HepG2 (cell line): Measurements from ENCODE around the gene DGKG. TPM values are rescaled to one million over a fixed set of nuclear protein-coding genes. Genes with fewer than 3 reads are reported as not detected.

Experiments used
- ATRX ChIP-seq: sonication (generic); formaldehyde crosslinking; IDR thresholded peaks from 2 replicates; pipeline ENCODE4 v1.4.0; 2020; ENCODE audit warnings: missing genetic modification reagents, borderline replicate concordance
- DNMT1 ChIP-seq: sonication (generic); formaldehyde crosslinking; IDR thresholded peaks from 2 replicates; pipeline ENCODE4 v1.5.1; 2020; ENCODE audit warnings: mild to moderate bottlenecking, missing genetic modification reagents
- EP300 ChIP-seq, 3 experiments: sonication (generic) in 1 of 3; formaldehyde crosslinking in 1 of 3; IDR thresholded peaks; 2 replicates each; pipeline versions ENCODE4 v1.5.1 to v1.6.1; 2011 to 2020; ENCODE audit warnings: low read depth in 2 of 3, low read length in 2 of 3, borderline replicate concordance in 1 of 3, improper control_type of control experiment in 1 of 3, mild to moderate bottlenecking in 1 of 3, missing genetic modification reagents in 1 of 3, moderate library complexity in 1 of 3
- FOXO1 ChIP-seq: sonication (generic); formaldehyde crosslinking; IDR thresholded peaks from 2 replicates; pipeline ENCODE4 v1.4.0; 2020; ENCODE audit warnings: missing genetic modification reagents
- GTF2F1 ChIP-seq: fragments of 150-350 bp; IDR thresholded peaks from 2 replicates; pipeline ENCODE4 v1.6.1; 2014; ENCODE audit warnings: low read length
- KLF9 ChIP-seq: IDR thresholded peaks from 2 replicates; pipeline ENCODE4 v1.6.1; 2016; ENCODE audit warnings: low read depth
- MBD4 ChIP-seq: IDR thresholded peaks from 2 replicates; pipeline ENCODE4 v1.6.1; 2012; ENCODE audit warnings: low read length, inconsistent platforms, borderline replicate concordance
- NFIC ChIP-seq: IDR thresholded peaks from 2 replicates; pipeline ENCODE4 v1.6.1; 2012; ENCODE audit warnings: mild to moderate bottlenecking, low read length, inconsistent platforms
- NKX3-1 ChIP-seq: sonication (generic); formaldehyde crosslinking; IDR thresholded peaks from 2 replicates; pipeline ENCODE4 v1.5.0; 2020; ENCODE audit warnings: missing genetic modification reagents
- NR2F2 ChIP-seq: IDR thresholded peaks from 2 replicates; pipeline ENCODE4 v1.6.1; 2012; ENCODE audit warnings: low read depth, inconsistent platforms, borderline replicate concordance
- NR2F6 ChIP-seq, 2 experiments: IDR thresholded peaks; 2 replicates each; pipeline ENCODE4 v1.6.1; 2016; ENCODE audit warnings: antibody characterized with exemption in 1 of 2, mild to moderate bottlenecking in 1 of 2
- ZFP36L2 ChIP-seq: sonication (generic); formaldehyde crosslinking; IDR thresholded peaks from 2 replicates; pipeline ENCODE4 v1.4.0; 2020; ENCODE audit warnings: missing genetic modification reagents
- ZMYM2 ChIP-seq: sonication (generic); formaldehyde crosslinking; IDR thresholded peaks from 2 replicates; pipeline ENCODE4 v1.8.0; 2022; ENCODE audit warnings: mild to moderate bottlenecking, missing genetic modification reagents
- ZNF138 ChIP-seq: sonication (generic); formaldehyde crosslinking; IDR thresholded peaks from 2 replicates; pipeline ENCODE4 v1.5.0; 2020; ENCODE audit warnings: mild to moderate bottlenecking, low read depth, missing genetic modification reagents
- ZNF660 ChIP-seq: sonication (generic); formaldehyde crosslinking; IDR thresholded peaks from 2 replicates; pipeline ENCODE4 v1.5.1; 2020; ENCODE audit warnings: mild to moderate bottlenecking, low read depth, missing genetic modification reagents, borderline replicate concordance
- ZNF816 ChIP-seq: sonication (generic); formaldehyde crosslinking; IDR thresholded peaks from 2 replicates; pipeline ENCODE4 v1.8.0; 2022; ENCODE audit warnings: missing genetic modification reagents, mild to moderate bottlenecking, borderline replicate concordance
- ZSCAN31 ChIP-seq: sonication (generic); formaldehyde crosslinking; IDR thresholded peaks from 2 replicates; pipeline ENCODE4 v1.5.0; 2020; ENCODE audit warnings: low read depth, mild to moderate bottlenecking, missing genetic modification reagents
- polyA plus RNA-seq, 8 experiments: library from polyadenylated mRNA; depleted of rRNA in 3 of 8; stranded (reverse) in 7 of 8; unstranded in 1 of 8; fragments of >200 nt; fragmentation: Illumina TruSeq in 4 of 8; extraction: Trizol in 4 of 8; gene quantifications; 2 replicates each; pipeline versions ENCODE4 v1.2.1 to v1.2.3, GENCODE V29; 2011 to 2016; ENCODE audit warnings: low read depth in 4 of 8, missing spikeins in 1 of 8, mixed read lengths in 1 of 8; ENCODE audit not compliant: insufficient read depth in 1 of 8
- total RNA-seq, 5 experiments: library from RNA; depleted of rRNA; stranded (reverse); fragments of >200 nt; fragmentation: Illumina TruSeq; extraction: Trizol; gene quantifications; 2 replicates each; pipeline ENCODE4 v1.2.3, GENCODE V29; 2016; ENCODE audit warnings: low read depth in 1 of 5
- TF ChIP-seq, protein P1 (sequence below): sonication (generic); formaldehyde crosslinking; IDR thresholded peaks from 2 replicates; pipeline ENCODE4 v1.4.0; 2020; ENCODE audit warnings: missing genetic modification reagents
- TF ChIP-seq, protein P2 (sequence below): sonication (generic); formaldehyde crosslinking; IDR thresholded peaks from 2 replicates; pipeline ENCODE4 v1.4.0; 2020; ENCODE audit warnings: missing genetic modification reagents, borderline replicate concordance
- TF ChIP-seq, protein P3 (sequence below): sonication (generic); formaldehyde crosslinking; IDR thresholded peaks from 2 replicates; pipeline ENCODE4 v1.4.0; 2020; ENCODE audit warnings: low read depth, missing genetic modification reagents

Gene DGKG
- total and polyA plus RNA-seq, 2 of the 13 experiments (the other 11 are each of a cell fraction or from before 2014, with no cell fraction given), result 3.8 to 6.2 TPM

DNA sequence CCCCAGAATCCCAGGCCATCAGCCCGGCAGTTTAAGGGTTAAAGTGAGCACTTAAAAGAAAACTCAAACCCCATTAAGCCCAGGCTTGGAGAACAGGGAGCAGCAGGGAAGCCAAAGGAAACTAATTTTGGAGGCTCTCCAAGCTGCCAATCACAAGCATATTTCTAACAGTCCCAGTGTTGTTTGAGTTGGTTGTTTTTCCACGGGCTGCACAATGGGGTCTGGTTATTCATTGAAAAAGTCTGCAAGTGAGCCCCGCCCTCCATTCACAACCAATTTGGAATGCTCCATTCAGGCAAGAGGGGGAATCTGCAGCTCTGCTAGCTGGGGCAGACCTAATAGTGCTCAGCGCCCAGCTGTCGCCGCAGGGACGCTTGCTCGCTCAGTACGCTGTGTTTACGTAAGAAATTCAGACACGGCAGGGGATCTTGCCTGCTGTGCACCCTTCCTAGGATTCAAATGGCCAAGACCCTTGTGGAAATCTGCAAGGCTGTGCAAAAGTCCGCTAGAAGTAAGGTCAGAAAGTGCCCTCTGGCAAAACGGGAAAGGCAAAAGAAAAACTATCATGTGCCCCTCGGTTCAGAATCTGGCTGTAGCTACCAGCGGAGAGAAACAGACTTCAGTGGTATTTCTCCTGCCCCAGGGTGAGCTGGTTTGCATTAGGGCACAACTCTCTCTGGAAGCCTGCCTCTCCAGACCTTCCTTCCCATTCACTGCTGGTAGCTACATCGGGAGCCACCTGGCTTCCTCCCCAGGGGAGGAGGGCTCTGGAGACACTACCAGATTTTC, 264.2 kb downstream of the DGKG start (continued):
- TF ChIP-seq NR2F6 (IDR thresholded peaks at IDR 0.05), result no peak
- peak; percentile 9; the same call in 1 of the 2 replicates for TF ChIP-seq NR2F6 (CRISPR knock-in tag; IDR thresholded peaks at IDR 0.05)
- TF ChIP-seq NKX3-1, result no peak
- 0 out of 2 replicates have a peak, but pooled peaks have one; percentile 56 for TF ChIP-seq ZSCAN31 (CRISPR knock-in tag)
- no peak for TF ChIP-seq KLF9 (CRISPR knock-in tag)
- TF ChIP-seq ZNF660 (CRISPR knock-in tag), result no peak
- TF ChIP-seq GTF2F1, result no peak
- TF ChIP-seq, protein P1, sequence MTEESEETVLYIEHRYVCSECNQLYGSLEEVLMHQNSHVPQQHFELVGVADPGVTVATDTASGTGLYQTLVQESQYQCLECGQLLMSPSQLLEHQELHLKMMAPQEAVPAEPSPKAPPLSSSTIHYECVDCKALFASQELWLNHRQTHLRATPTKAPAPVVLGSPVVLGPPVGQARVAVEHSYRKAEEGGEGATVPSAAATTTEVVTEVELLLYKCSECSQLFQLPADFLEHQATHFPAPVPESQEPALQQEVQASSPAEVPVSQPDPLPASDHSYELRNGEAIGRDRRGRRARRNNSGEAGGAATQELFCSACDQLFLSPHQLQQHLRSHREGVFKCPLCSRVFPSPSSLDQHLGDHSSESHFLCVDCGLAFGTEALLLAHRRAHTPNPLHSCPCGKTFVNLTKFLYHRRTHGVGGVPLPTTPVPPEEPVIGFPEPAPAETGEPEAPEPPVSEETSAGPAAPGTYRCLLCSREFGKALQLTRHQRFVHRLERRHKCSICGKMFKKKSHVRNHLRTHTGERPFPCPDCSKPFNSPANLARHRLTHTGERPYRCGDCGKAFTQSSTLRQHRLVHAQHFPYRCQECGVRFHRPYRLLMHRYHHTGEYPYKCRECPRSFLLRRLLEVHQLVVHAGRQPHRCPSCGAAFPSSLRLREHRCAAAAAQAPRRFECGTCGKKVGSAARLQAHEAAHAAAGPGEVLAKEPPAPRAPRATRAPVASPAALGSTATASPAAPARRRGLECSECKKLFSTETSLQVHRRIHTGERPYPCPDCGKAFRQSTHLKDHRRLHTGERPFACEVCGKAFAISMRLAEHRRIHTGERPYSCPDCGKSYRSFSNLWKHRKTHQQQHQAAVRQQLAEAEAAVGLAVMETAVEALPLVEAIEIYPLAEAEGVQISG, result 0 out of 2 replicates have a peak, but pooled peaks have one; percentile 63
- no peak for TF ChIP-seq DNMT1 (CRISPR knock-in tag)
- no peak for TF ChIP-seq ATRX (CRISPR knock-in tag)
- TF ChIP-seq, protein P2, sequence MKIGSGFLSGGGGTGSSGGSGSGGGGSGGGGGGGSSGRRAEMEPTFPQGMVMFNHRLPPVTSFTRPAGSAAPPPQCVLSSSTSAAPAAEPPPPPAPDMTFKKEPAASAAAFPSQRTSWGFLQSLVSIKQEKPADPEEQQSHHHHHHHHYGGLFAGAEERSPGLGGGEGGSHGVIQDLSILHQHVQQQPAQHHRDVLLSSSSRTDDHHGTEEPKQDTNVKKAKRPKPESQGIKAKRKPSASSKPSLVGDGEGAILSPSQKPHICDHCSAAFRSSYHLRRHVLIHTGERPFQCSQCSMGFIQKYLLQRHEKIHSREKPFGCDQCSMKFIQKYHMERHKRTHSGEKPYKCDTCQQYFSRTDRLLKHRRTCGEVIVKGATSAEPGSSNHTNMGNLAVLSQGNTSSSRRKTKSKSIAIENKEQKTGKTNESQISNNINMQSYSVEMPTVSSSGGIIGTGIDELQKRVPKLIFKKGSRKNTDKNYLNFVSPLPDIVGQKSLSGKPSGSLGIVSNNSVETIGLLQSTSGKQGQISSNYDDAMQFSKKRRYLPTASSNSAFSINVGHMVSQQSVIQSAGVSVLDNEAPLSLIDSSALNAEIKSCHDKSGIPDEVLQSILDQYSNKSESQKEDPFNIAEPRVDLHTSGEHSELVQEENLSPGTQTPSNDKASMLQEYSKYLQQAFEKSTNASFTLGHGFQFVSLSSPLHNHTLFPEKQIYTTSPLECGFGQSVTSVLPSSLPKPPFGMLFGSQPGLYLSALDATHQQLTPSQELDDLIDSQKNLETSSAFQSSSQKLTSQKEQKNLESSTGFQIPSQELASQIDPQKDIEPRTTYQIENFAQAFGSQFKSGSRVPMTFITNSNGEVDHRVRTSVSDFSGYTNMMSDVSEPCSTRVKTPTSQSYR, result no peak
- no peak for TF ChIP-seq ZNF138 (CRISPR knock-in tag)
- no peak for TF ChIP-seq ZMYM2
- no peak; the same call in none of the 2 replicates for TF ChIP-seq FOXO1 (CRISPR knock-in tag)
- TF ChIP-seq ZFP36L2 (CRISPR knock-in tag), result no peak
- TF ChIP-seq, protein P3, sequence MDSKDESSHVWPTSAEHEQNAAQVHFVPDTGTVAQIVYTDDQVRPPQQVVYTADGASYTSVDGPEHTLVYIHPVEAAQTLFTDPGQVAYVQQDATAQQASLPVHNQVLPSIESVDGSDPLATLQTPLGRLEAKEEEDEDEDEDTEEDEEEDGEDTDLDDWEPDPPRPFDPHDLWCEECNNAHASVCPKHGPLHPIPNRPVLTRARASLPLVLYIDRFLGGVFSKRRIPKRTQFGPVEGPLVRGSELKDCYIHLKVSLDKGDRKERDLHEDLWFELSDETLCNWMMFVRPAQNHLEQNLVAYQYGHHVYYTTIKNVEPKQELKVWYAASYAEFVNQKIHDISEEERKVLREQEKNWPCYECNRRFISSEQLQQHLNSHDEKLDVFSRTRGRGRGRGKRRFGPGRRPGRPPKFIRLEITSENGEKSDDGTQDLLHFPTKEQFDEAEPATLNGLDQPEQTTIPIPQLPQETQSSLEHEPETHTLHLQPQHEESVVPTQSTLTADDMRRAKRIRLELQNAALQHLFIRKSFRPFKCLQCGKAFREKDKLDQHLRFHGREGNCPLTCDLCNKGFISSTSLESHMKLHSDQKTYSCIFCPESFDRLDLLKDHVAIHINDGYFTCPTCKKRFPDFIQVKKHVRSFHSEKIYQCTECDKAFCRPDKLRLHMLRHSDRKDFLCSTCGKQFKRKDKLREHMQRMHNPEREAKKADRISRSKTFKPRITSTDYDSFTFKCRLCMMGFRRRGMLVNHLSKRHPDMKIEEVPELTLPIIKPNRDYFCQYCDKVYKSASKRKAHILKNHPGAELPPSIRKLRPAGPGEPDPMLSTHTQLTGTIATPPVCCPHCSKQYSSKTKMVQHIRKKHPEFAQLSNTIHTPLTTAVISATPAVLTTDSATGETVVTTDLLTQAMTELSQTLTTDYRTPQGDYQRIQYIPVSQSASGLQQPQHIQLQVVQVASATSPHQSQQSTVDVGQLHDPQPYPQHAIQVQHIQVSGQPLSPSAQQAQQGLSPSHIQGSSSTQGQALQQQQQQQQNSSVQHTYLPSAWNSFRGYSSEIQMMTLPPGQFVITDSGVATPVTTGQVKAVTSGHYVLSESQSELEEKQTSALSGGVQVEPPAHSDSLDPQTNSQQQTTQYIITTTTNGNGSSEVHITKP (CRISPR knock-in tag), result peak; percentile 100
- TF ChIP-seq NR2F2, result peak; percentile 51; the same call in 1 of the 2 replicates
- TF ChIP-seq MBD4, result 0 out of 2 replicates have a peak, but pooled peaks have one; percentile 49
- TF ChIP-seq ZNF816 (CRISPR knock-in tag), result 0 out of 2 replicates have a peak, but pooled peaks have one; percentile 46
- TF ChIP-seq NFIC, result peak; percentile 84
- peak; percentile 30 to 80; a peak in 2 of 4 replicates for TF ChIP-seq EP300 (IDR thresholded peaks at IDR 0.05; ENCODE audit: low read depth in 2 of 2, low read length in 2 of 2)
- no peak; the same call in 1 of the 2 replicates for TF ChIP-seq EP300 (CRISPR knock-in tag; IDR thresholded peaks at IDR 0.05; ENCODE audit: borderline replicate concordance)
